SK-N-SH (cell line): ENCODE data around the gene ACOT8.

Experiments
- CHD2 ChIP-seq: fragments of 150-350 bp; IDR thresholded peaks from 2 replicates; pipeline ENCODE4 v1.6.1; 2018; ENCODE audit warnings: low read length; ENCODE audit not compliant: partially characterized antibody
- EP300 ChIP-seq, 2 experiments: IDR thresholded peaks; 2 replicates each; pipeline versions ENCODE4 v1.4.0 to v1.6.1; 2012; ENCODE audit warnings: borderline replicate concordance in 1 of 2, low read depth in 1 of 2, low read length in 1 of 2
- FOXJ3 ChIP-seq: sonication (generic); formaldehyde crosslinking; IDR thresholded peaks from 2 replicates; pipeline ENCODE4 v1.5.1; 2020; ENCODE audit warnings: mild to moderate bottlenecking, missing genetic modification reagents
- GABPA ChIP-seq: IDR thresholded peaks from 2 replicates; pipeline ENCODE4 v1.4.0; 2012; ENCODE audit warnings: low read depth, mild to moderate bottlenecking
- MEF2A ChIP-seq: IDR thresholded peaks from 2 replicates; pipeline ENCODE4 v1.4.0; 2012; ENCODE audit warnings: low read depth, borderline replicate concordance
- POLR2AphosphoS5 ChIP-seq: IDR thresholded peaks from 2 replicates; pipeline ENCODE4 v1.6.1; 2012; ENCODE audit warnings: low read depth, low read length
- RXRA ChIP-seq: IDR thresholded peaks from 2 replicates; pipeline ENCODE4 v1.4.0; 2012; ENCODE audit warnings: low read depth, mild to moderate bottlenecking, borderline replicate concordance
- SIN3A ChIP-seq: IDR thresholded peaks from 2 replicates; pipeline ENCODE4 v1.6.1; 2012; ENCODE audit warnings: low read depth, mild to moderate bottlenecking, low read length, moderate library complexity, borderline replicate concordance
- TCF12 ChIP-seq: IDR thresholded peaks from 2 replicates; pipeline ENCODE4 v1.4.0; 2012
- TF ChIP-seq, protein P1 (sequence below): fragments of 200-600 bp; sonication (generic); IDR thresholded peaks from 2 replicates; pipeline ENCODE4 v1.6.1; 2017; ENCODE audit warnings: antibody characterized with exemption, mild to moderate bottlenecking, moderate library complexity
- TF ChIP-seq, protein P2 (sequence below): IDR thresholded peaks from 2 replicates; pipeline ENCODE4; 2012

- TF ChIP-seq EP300 (IDR thresholded peaks at IDR 0.05; ENCODE audit: borderline replicate concordance in 1 of 2, low read depth in 1 of 2, low read length in 1 of 2) (no peak), GABPA (no peak), CHD2 (no peak), MEF2A (no peak), FOXJ3 (CRISPR knock-in tag) (no peak), TCF12 (no peak), RXRA (no peak), POLR2AphosphoS5 (no peak), SIN3A (no peak)
- TF ChIP-seq, protein P1, sequence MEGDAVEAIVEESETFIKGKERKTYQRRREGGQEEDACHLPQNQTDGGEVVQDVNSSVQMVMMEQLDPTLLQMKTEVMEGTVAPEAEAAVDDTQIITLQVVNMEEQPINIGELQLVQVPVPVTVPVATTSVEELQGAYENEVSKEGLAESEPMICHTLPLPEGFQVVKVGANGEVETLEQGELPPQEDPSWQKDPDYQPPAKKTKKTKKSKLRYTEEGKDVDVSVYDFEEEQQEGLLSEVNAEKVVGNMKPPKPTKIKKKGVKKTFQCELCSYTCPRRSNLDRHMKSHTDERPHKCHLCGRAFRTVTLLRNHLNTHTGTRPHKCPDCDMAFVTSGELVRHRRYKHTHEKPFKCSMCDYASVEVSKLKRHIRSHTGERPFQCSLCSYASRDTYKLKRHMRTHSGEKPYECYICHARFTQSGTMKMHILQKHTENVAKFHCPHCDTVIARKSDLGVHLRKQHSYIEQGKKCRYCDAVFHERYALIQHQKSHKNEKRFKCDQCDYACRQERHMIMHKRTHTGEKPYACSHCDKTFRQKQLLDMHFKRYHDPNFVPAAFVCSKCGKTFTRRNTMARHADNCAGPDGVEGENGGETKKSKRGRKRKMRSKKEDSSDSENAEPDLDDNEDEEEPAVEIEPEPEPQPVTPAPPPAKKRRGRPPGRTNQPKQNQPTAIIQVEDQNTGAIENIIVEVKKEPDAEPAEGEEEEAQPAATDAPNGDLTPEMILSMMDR = no peak
- TF ChIP-seq, protein P2, sequence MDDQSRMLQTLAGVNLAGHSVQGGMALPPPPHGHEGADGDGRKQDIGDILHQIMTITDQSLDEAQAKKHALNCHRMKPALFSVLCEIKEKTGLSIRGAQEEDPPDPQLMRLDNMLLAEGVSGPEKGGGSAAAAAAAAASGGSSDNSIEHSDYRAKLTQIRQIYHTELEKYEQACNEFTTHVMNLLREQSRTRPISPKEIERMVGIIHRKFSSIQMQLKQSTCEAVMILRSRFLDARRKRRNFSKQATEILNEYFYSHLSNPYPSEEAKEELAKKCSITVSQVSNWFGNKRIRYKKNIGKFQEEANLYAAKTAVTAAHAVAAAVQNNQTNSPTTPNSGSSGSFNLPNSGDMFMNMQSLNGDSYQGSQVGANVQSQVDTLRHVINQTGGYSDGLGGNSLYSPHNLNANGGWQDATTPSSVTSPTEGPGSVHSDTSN = no peak
Observed at GRCh38 chr20:45867819-45868176, 10.6 kb upstream of the ACOT8 start.
